NCI-H460 (cell line): Measurements from ENCODE around the gene NAV2. TPM values are rescaled to one million over a fixed set of nuclear protein-coding genes. Genes with fewer than 3 reads are reported as not detected.

Experiments
- DNase-seq: peaks from one replicate; pipeline ENCODE4 v3.0.0-alpha.2; 2016; ENCODE audit warnings: low read depth; ENCODE audit errors: extremely low read depth
- total RNA-seq: library from RNA; depleted of rRNA; stranded (reverse); fragments of >200 nt; shearing (Covaris generic); gene quantifications from 2 replicates; pipeline ENCODE4 v1.2.3, GENCODE V29; 2014

The NAV2 gene
- total RNA-seq, 1 experiment from 2014 or later = 15.6 TPM

DNA sequence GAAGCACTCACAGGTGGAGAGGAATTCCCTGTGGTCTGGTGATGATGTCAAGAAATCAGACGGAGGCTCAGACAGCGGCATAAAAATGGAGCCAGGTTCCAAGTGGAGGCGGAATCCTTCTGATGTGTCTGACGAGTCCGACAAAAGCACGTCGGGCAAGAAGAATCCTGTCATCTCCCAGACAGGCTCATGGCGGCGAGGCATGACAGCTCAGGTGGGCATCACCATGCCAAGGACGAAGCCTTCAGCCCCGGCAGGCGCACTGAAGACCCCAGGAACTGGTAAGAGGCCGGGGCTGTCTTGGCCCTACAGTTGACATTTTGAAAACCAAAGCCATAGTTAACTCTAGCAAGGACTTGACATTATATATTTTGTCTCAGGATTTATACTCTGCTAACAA, 331.4 kb downstream of the NAV2 start:
- no peak for DNase-seq

DNA sequence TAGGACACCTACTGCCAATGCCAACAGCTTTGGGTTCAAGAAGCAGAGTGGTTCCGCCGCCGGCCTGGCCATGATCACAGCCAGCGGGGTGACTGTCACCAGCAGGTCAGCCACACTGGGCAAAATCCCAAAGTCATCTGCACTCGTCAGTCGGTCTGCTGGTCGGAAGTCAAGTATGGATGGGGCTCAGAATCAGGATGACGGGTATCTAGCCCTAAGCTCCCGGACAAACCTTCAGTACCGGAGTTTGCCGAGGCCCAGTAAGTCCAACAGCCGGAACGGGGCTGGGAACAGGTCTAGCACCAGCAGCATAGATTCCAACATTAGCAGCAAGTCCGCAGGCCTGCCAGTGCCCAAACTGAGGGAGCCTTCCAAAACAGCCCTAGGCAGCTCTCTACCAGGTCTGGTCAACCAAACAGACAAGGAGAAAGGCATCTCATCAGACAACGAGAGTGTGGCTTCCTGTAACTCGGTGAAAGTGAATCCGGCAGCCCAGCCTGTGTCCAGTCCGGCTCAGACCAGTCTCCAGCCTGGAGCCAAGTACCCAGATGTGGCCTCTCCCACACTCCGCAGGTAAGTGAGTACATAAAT, 332.6 kb downstream of the NAV2 start:
- no peak for DNase-seq

DNA sequence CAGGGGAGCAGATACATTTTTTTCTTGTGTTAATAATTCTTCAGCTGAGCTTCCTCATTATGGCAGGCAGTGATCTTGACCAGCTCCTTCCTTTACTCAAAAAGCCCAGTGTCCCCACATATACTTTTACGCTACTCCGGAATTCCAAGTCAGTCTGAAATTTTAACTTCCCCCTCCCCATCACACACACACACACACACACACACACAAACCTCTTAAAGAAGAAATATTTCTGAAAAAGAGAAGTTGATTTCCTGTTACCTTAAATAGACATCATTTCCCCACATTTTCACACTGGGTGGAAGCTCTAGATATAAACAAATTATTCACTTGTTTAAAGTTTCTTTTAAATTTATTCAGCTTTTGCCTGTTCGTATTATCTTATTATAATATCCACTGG, 333.8 kb downstream of the NAV2 start:
- DNase-seq = no peak

DNA sequence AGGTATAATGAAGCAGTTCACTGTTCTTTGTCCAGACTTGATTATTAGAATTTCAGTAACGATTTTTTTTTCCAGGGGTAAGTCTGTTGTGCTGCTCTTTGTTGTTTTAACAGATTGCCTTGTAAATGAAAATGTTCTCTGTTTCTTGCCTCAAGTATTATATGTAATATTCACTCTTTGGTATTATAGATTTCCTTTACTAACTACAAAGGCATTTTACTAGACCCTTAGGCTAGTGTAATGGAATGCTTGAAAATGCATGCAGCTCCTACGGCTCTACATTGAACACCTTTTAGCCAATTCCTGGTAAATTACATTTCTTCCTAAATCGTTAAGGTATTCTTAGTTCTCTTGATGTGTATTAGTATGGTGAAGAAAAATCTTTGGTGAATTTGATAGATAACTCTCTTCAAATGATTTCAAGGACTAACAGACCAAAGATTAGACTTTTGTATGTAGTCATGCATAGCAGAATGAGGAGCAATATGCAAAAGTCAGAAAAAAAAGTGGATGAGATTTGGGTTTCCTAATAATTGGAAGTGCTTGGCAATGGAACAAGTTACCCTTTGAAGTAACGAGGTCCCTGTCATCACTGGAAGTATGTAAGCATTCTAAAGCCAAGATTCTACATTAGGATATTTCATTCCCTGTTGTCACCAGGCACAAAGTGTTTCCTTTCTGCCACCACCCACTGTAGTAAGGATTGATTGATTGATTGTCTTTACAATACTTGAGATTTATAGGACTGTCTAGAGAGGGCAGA, 334.6 kb downstream of the NAV2 start:
- DNase-seq = no peak

DNA sequence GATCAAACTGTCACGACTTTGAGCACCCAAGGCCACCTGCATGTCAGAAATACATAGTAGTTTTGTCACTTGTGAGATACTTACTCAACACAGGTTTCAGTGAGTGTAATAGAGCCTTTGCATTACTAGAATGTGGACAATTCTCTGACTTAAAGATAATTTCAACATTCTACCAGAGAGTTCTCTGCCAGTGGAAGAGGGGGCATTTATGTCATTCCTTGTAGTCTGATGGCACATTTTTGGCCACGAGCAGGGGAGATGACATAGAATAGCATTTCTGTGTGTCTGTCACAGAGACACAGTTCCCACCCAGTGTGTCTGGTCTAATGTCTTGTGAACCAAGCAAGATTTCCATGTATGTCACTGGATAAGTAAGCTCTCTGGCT, 335.1 kb downstream of the NAV2 start:
- no peak for DNase-seq

DNA sequence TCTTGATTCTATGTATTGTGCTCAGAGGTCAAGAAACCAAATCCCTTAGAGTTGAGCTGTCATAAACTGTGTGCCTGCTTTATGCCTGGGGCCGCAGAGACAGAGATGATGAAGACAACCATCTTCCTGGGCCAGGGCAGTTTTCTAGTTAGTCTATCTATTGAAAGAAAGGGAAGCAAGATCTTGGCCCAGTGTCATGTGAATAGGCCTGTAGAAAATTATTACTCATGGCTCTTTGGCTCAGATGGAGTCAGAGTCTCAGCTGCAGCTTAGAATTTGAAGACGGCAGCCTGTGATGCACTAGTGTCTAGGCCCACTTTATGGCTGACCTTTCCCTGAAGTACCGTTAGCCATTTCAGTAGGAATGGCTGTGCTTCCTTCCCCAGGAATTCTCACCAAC, 335.6 kb downstream of the NAV2 start:
- DNase-seq = no peak

DNA sequence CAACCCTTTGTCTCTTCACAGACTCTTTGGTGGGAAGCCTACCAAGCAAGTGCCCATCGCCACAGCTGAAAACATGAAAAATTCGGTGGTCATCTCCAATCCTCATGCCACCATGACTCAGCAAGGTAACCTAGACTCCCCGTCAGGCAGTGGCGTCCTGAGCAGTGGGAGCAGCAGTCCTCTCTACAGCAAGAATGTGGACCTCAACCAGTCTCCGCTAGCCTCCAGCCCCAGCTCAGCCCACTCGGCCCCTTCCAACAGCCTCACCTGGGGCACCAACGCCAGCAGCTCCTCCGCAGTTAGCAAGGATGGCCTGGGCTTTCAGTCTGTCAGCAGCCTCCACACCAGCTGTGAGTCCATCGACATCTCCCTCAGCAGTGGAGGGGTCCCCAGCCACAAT, 336.1 kb downstream of the NAV2 start:
- DNase-seq = no peak

DNA sequence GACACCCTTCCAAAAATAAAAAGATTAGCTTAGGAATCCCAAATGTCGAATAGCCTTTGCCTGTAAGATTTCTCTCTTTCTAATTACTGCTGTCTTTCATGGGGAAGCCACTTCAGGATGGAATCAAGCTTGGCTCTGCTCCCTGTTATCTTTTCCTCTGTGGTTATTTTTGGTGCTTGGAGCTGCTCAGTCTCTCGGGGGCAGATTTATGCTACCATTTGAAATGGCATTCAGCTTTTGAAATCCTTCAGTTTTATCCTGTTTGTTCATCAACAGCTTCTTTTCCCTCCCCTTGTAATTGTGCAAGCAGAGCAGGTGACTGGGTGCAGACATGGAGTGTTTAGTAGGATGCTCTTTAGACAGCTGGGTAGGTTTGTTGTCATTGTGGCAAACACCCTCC, 336.6 kb downstream of the NAV2 start:
- no peak for DNase-seq

DNA sequence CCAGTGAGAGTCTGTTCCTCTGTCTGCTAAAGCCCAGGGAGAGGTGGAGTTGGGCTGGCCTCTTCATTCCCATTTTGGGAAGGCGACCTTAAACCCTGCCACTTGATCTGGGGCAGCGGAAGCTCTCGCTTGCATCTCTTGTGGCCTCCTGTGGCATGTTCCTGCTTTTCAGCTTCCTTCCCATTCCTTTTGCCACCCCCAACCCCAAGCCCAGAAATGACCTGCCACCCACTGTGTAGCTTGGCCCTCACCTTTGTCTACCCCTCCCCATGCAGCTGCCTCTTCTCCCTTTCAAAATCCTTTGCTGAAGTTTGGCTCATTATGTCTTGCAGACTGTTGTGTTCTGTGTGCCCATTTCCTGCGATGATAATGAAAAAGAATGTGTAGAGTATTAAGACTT, 337.4 kb downstream of the NAV2 start:
- no peak for DNase-seq

DNA sequence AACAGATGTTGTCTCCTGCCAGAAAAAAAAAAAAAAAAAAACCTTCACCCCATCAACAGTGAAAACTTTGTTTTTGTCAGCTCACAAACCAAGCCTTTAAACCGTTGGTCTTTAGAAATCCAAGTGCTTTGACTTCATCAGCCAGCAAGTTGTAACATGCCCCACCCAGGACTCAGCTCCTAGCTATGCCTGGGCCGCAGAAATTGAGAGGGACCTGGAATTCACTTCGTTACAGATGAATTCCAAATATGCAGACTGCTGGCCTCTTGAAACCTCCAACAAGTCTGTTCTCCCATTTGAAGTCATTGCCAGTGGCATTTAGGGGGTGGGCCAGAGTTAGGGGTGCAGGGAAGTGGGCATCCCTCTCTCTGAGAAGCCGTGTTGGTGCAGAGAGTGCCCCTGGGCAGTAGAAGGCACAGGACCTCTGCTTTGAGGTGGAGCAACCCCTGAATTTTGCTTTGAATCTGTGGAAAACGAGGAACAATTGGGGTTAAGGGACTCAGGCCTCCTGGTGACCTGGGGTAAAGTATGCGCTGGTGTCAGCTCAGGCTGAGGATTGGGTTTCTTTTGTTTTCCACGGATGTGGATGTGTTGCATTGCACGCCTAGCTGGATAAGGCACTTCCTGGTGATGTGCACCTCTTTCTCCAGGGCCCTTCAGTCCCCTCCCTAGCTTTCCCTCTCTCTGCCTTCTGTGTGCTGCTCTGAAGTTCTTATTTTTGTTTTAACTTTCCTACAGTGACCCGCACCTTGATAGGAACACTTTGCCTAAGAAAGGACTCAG, 338.1 kb downstream of the NAV2 start:
- no peak for DNase-seq

DNA sequence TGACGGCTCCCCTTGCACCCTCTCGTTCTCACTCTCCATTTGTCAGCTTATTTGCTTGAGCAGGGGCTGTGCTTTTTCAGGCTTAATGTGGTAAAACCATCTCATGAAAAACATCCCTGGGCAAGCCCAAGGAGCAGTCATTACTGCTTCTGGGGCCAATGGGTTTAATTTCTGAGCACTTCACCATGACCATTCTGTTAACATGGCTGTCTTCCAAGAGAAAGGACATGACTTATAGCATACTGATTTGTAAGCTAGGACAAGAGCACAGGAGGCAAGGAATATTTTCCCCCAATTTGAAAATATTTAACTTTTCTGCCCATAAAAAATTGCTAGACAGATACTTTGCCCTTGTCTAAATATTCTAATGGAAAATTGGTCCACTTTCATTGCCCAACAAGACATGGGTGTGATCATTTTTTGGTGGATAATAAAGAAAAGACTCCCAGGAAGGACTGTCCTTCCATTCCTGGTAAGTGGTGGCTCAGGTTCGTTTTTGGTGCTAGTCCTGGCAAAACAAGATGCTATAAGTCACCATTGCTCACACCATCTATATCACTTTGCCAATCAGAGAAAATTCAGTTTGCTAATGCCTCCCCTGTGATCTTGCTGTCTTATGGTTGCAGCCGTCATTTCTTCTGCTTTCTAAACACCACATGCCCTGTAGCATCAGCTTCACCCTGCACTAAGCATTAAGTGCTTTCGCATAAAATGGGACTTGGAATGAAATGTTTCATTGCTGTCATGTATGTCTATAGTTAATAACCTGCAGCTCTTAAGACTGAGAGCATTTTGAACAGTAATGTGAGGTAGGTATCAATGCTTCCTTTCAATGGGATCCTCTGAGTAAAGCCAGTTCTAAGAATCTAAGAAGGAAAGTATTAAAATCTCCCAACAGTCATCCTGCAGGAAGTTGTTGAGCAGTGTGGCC, 339.1 kb downstream of the NAV2 start:
- no peak for DNase-seq

DNA sequence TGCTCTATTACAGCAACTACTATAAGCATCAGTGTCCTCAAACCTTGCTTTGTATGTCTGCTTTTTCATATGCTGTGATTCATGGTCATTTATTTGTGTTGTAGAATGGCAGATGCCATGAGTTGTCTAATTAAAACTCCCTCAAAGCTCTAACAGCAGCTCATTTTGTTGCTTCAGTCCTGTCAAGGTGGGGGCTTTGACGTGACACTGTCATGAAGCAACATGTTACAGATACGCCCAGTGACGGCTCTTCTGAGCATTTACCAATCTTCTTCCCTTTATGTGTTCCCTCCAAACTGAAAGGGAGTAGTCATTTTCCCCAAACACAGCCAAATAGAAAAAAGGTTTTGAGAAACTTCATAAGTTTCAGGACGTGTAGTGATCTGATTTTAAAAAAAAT, 340.9 kb downstream of the NAV2 start:
- no peak for DNase-seq

DNA sequence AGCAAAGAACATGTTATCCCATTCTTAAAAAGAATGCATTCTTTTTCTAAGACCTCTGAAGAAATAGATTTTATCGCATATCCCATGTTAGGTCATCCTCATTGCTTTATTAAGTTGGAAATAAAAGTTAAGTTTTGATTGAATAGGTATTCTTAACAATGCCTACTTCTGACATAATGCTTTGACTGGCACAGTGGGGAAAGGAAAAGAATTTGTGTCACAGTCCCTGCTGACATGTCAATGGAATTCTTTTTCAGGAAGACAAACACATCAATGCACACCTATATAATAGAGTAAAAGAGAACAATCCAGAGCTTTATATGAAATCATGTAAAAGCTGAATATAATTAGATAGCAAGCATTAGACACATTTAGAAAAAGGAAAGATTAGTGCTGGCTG, 341.9 kb downstream of the NAV2 start:
- no peak for DNase-seq

DNA sequence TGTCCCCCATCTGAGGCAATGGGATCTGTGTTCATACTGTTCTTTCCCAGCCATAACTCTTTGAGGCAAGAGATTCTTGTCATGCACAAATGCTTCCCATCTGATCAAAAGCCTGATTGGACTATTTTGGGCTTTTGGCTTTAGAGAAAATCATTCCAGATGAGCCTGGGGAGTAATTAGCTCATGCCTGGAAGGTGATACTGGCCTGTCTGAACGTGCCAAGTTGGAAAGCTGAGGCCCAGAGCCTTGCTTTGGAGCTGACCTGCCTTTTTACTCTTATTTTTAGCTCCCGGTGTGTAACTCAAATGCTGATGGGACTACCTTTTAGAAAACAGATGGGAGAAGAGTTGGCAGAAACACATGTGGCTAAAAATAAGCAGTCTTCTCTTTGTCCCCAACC, 342.7 kb downstream of the NAV2 start:
- no peak for DNase-seq

DNA sequence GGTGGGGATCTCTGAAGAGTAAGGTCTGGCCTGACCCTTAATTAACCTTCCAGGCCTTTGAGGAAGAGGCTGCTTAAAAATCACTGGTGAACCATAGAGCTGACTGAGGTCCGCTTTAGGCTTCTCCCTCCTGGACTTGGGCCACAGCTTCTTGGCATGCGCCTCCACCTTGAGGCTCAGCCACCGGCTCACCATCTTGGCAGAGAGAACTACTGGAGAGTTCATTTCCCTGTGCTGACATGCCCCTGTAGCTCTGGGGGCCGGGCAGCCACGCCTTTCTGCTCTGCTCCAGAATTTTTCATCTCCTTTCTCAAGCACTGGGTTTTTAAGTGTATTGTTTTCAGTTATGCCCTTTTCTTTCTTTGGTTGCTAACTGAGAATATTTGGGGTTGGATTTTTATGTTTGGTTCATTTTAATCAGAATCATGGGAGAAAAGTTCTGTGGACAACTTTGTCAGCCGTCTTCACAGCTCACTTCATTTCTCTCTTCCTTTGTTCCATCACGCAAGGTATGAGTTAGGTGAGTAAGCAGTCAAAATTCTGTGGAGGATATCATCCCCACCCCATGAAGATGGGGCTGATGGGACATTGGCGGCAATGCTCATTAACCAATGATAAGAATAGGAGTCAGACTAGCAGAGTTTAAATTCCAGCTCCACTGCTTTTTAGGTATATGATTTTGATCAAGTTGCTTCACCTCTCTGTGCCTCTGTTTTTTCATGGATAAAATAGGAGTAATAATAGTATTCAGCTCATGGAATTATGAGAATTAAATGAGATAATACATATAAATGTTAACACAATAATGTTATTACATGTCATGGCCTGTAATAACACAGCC, 343.7 kb downstream of the NAV2 start:
- DNase-seq = no peak

DNA sequence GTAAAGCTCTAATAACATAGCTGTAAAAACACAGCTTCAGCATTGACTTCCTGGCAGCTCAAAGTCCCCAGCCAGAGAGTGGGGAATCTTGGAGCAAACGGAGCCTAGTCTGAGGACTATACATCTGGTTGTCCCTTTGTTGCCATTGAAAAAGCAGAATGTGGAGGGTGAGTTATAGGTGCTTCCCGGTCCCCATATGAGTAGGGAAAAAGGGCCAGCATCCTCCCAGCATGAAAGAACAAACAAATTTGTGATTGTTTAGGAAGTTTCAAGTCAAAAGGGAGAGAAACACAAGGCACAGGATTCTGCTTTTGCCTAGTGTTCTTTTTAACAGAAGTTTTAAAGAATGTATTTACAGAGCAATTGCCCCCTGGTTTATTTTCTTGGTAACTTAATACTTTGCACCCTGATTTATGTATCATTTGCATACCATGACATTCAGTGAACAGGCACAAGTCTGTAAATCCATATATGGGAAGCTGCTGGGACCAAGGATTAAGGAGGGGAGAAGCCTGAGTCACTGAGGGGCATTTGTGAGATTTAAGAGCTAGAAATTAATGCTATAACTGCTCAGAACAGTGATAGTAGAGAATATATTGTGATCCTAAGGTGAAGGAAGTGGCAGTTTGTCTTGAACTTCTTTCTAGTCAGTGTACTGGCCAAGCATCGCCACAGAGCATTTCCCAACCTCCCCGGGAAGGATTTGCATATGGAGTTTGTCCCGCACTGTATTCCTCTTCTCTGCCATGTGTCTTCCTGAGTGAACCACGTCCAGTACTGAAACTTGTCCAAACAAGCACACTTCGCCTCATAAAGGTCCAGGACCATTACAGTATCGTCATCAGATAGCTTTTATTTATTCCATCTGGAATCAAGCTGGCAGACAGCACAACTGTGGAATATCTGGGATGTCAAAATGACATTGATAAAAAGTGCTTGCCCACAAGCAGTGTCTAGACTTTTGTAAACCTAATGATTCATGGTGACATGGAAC, 344.6 kb downstream of the NAV2 start:
- DNase-seq = no peak

DNA sequence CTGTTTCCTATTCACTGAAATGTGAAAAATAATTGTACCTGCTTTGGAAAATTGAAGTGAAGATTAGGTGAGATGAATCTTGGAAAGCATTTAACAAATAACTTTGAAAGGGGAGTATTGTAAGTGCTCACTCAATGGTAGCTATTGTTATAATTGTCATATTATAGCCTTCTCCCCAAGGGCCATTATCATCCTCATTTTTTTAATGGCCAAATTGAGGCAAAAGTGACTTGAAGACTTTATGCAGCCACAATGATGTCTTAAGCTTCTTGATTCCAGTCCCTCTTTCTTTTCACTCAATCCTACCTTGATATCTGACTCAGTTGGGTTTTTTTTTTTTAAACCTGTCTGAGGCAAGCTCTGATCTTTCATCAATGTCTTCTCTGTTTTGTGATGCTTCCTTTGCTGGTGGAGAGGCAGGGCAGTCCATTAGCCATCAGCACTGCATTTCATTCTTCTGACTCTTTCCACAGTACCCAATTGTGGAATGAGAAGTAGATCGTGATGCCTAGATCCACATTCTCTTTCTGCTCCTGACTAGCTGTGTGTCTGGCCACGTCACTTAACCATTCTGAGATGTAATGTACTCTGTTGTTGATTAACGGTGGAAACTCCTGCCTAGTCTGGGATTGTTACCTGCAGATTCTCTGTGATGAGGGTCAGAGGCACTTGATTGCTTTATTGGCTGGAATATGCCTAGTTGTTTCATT, 346.3 kb downstream of the NAV2 start:
- no peak for DNase-seq

DNA sequence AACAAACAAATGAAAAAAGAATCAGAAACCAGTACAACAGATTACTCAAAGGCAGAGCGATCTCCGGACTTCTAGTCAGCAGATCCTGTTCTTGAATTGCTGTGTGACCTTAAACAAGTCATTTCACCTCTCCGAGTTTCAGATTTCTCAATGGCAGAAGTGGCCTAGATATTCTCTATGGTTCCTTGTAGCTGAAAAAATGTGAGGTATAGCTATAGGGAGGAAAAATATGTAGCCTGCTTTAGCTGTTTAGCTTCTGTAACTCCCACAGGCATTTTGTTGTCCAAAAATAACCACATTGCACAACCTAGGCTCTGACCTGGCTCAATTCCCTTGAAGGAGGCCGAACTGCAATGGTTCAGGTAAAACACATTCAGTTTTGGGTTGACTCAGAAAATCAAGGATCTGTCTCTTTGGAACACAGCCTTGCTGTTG, 347.0 kb downstream of the NAV2 start:
- DNase-seq = no peak
